GM12878 (cell line): ENCODE data around the gene BMP7. TPM values are rescaled to one million over a fixed set of nuclear protein-coding genes. Genes with fewer than 3 reads are reported as not detected.

Experiments used
- ATAC-seq: fragments of 200-7000 bp; cut with Tn5 transposase; 3 replicates; pipeline ENCODE4 v1.9.1; 2020; ENCODE audit warnings: mild to moderate bottlenecking, moderate library complexity
- BruUV-seq: library from RNA; stranded (reverse); fragments of 400-500 nt; replicated peaks from 2 replicates; lab custom pipeline; 2021; lab: Mats Ljungman, UMichigan
- CTCF ChIA-PET: fragments of 300-600 bp; sonication (Branson Sonifier 250); formaldehyde crosslinking; extraction: SDS; loops from one replicate; lab custom pipeline; 2021; ENCODE audit warnings: inconsistent platforms; lab: Yijun Ruan, JAX
- POLR2A ChIA-PET: fragments of 350-600 bp; formaldehyde crosslinking; extraction: SDS; loops from one replicate; lab custom pipeline; 2021; ENCODE audit warnings: inconsistent platforms; lab: Charles Lee
- RAD21 ChIA-PET: fragments of 300-600 bp; sonication (Branson Sonifier 250); formaldehyde crosslinking; loops from one replicate; lab custom pipeline; 2023; ENCODE audit warnings: antibody characterized with exemption; ENCODE audit not compliant: unreplicated experiment; lab: Charles Lee
- SMC1A ChIA-PET: fragments of 300-600 bp; sonication (Branson Sonifier 250); formaldehyde crosslinking; loops from one replicate; lab custom pipeline; 2023; ENCODE audit not compliant: unreplicated experiment, uncharacterized antibody; lab: Charles Lee
- DNase-seq: peaks from one replicate; pipeline ENCODE4 v3.0.0-alpha.2; 2011; ENCODE audit warnings: low read depth, low spot score
- FAIRE-seq: peaks from 3 replicates; lab custom pipeline; 2011; peaks lifted over from hg19 to GRCh38; lab: Jason Lieb, UNC
- H2AFZ ChIP-seq: 2 replicates; pipeline ENCODE4 v1.6.0; 2011; ENCODE audit warnings: low read depth, low read length, control low read depth; ENCODE audit not compliant: control insufficient read depth
- H3K27ac ChIP-seq: 2 replicates; pipeline ENCODE4 v1.5.1; 2011; ENCODE audit warnings: control low read depth; ENCODE audit not compliant: control insufficient read depth, insufficient read depth
- H3K27me3 ChIP-seq, 2 experiments: replicated peaks in 1 of 2; 2 replicates each; pipeline versions ENCODE4 v1.6.0 to v1.6.1; 2011; ENCODE audit warnings: low read length in 1 of 2; ENCODE audit not compliant: control insufficient read depth in 2 of 2, insufficient read depth in 2 of 2
- H3K36me3 ChIP-seq, 2 experiments: 2 replicates each; pipeline ENCODE4 v1.5.1; 2011; ENCODE audit warnings: low read length in 1 of 2; ENCODE audit not compliant: control insufficient read depth in 2 of 2, insufficient read depth in 2 of 2
- H3K4me1 ChIP-seq: 2 replicates; pipeline ENCODE4 v1.6.1; 2011; ENCODE audit warnings: mild to moderate bottlenecking, low read length, moderate library complexity, mixed read lengths; ENCODE audit not compliant: control insufficient read depth, insufficient read depth
- H3K4me2 ChIP-seq: 2 replicates; pipeline ENCODE4 v1.6.0; 2011; ENCODE audit warnings: control low read depth; ENCODE audit not compliant: control insufficient read depth, insufficient read depth
- H3K4me3 ChIP-seq: fragments of 200-600 bp; sonication (generic); 2 replicates; pipeline ENCODE4 v1.5.1; 2016
- H3K79me2 ChIP-seq: 2 replicates; pipeline ENCODE4 v1.6.0; 2011; ENCODE audit warnings: low read length; ENCODE audit not compliant: control insufficient read depth, insufficient read depth
- H3K9ac ChIP-seq: 2 replicates; pipeline ENCODE4 v1.8.0; 2011; ENCODE audit warnings: low read length, control low read depth, mixed read lengths; ENCODE audit not compliant: control insufficient read depth, insufficient read depth
- H3K9me3 ChIP-seq: replicated peaks from 3 replicates; pipeline ENCODE4 v1.5.1; 2011; ENCODE audit warnings: mild to moderate bottlenecking, low read length; ENCODE audit not compliant: control insufficient read depth, insufficient read depth
- H4K20me1 ChIP-seq: 2 replicates; pipeline ENCODE4 v1.6.0; 2011; ENCODE audit not compliant: control insufficient read depth, insufficient read depth
- CBX5 ChIP-seq: sonication (generic); IDR thresholded peaks from 2 replicates; pipeline ENCODE4 v1.6.1; 2016; ENCODE audit warnings: low read depth, moderate library complexity, mild to moderate bottlenecking, inconsistent platforms
- ETV6 ChIP-seq, 2 experiments: fragments of 450-650 bp in 1 of 2; IDR thresholded peaks in 1 of 2; conservative IDR thresholded peaks in 1 of 2; 2 replicates each; pipeline ENCODE4 v1.6.1; 2014; ENCODE audit warnings: antibody characterized with exemption in 1 of 2, borderline replicate concordance in 1 of 2, low read depth in 1 of 2, mild to moderate bottlenecking in 1 of 2, moderate library complexity in 1 of 2
- FOXM1 ChIP-seq: IDR thresholded peaks from 2 replicates; pipeline ENCODE4 v1.6.1; 2012; ENCODE audit warnings: low read depth, mild to moderate bottlenecking, inconsistent platforms, low read length, moderate library complexity
- HDAC2 ChIP-seq: fragments of 200-600 bp; sonication (generic); IDR thresholded peaks from 2 replicates; pipeline ENCODE4 v1.6.1; 2017
- IRF4 ChIP-seq: IDR thresholded peaks from 2 replicates; pipeline ENCODE4 v1.6.1; 2011; ENCODE audit warnings: low read depth, low read length
- IRF5 ChIP-seq: fragments of 450-650 bp; IDR thresholded peaks from 2 replicates; pipeline ENCODE4 v1.6.1; 2017; ENCODE audit warnings: borderline replicate concordance
- KLF5 ChIP-seq: fragments of 450-650 bp; IDR thresholded peaks from 2 replicates; pipeline ENCODE4 v1.6.1; 2014; ENCODE audit warnings: mild to moderate bottlenecking; ENCODE audit not compliant: partially characterized antibody
- LARP7 ChIP-seq: fragments of 450-650 bp; IDR thresholded peaks from 2 replicates; pipeline ENCODE4 v1.6.1; 2017; ENCODE audit warnings: mild to moderate bottlenecking
- MYB ChIP-seq: fragments of 150-350 bp; IDR thresholded peaks from 2 replicates; pipeline ENCODE4 v1.6.1; 2014; ENCODE audit warnings: mild to moderate bottlenecking, low read depth, low read length, borderline replicate concordance
- NFXL1 ChIP-seq: fragments of 450-650 bp; IDR thresholded peaks from 2 replicates; pipeline ENCODE4 v1.6.1; 2017; ENCODE audit warnings: antibody characterized with exemption, mild to moderate bottlenecking, borderline replicate concordance
- NRF1 ChIP-seq: conservative IDR thresholded peaks from 2 replicates; pipeline ENCODE4 v1.6.1; 2011; ENCODE audit warnings: mild to moderate bottlenecking, low read depth, low read length, improper control_type of control experiment
- RFX5 ChIP-seq: IDR thresholded peaks from 2 replicates; pipeline ENCODE4 v1.6.1; 2011; ENCODE audit warnings: low read depth, low read length, improper control_type of control experiment
- SMAD5 ChIP-seq: IDR thresholded peaks from 2 replicates; pipeline ENCODE4 v1.6.1; 2016; ENCODE audit warnings: antibody characterized with exemption, low read depth
- STAT3 ChIP-seq: IDR thresholded peaks from 2 replicates; pipeline ENCODE4 v1.6.1; 2011; ENCODE audit warnings: low read depth, low read length, improper control_type of control experiment
- SUPT20H ChIP-seq: IDR thresholded peaks from 2 replicates; pipeline ENCODE4 v1.6.1; 2011; ENCODE audit warnings: low read depth, mild to moderate bottlenecking, low read length, moderate library complexity, borderline replicate concordance; ENCODE audit not compliant: control insufficient read depth
- WGBS: methylation state at CpG from one replicate; pipeline ENCODE4 v1.1.6; 2016; ENCODE audit warnings: low lambda C conversion rate; ENCODE audit not compliant: insufficient replicate concordance, insufficient coverage; ENCODE audit errors: missing lambda C conversion rate; 5-methylcytosine and 5-hydroxymethylcytosine counted together
- in situ Hi-C: fragments of 300-500 bp; cut with MboI; formaldehyde crosslinking; loops from 9 replicates; pipeline ENCODE4 v1.14.3; 2018; ENCODE audit warnings: mixed read lengths
- intact Hi-C: fragments of 100-400 bp; cut with micrococcal nuclease; formaldehyde crosslinking; loops from one replicate; pipeline ENCODE4 v1.14.2; 2022; ENCODE audit not compliant: unreplicated experiment
- polyA plus RNA-seq, 11 experiments: library from polyadenylated mRNA; depleted of rRNA in 4 of 11; unstranded in 6 of 11; stranded (reverse) in 5 of 11; fragments of >200 nt; fragmentation: Nextera tagmentation in 4 of 11; fragmentation: Illumina TruSeq in 1 of 11; extraction: Ambion mirVana in 4 of 11; extraction: Trizol in 1 of 11; gene quantifications; 1 replicate in 1 of 11; 2 replicates in 10 of 11; pipeline versions ENCODE4 v1.2.1 to v1.2.3, GENCODE V29; 2011 to 2016; ENCODE audit warnings: inconsistent platforms in 2 of 11, missing spikeins in 2 of 11, low read depth in 1 of 11
- total RNA-seq, 4 experiments: library from RNA; depleted of rRNA in 3 of 4; stranded (reverse); fragments of >200 nt in 3 of 4; fragmentation: Illumina TruSeq in 1 of 4; extraction: Trizol in 1 of 4; gene quantifications; 2 replicates each; pipeline versions ENCODE4 v1.2.1 to v1.2.3, GENCODE V29; 2013 to 2021

Gene BMP7
- total and polyA plus RNA-seq, 10 of the 15 experiments (the other 5 are each of a cell fraction or from before 2014, with no cell fraction given): 0.18 to 0.51 (median 0.28) TPM; not detected in 7

GRCh38 chr20:57283860-57284259 is 17.4 kb upstream of the BMP7 start:
- no peak for ATAC-seq
- no peak overlapping the region for H2AFZ ChIP-seq
- TF ChIP-seq IRF4 (no peak), MYB (no peak), SMAD5 (no peak), LARP7 (no peak), NRF1 (no peak), KLF5 (no peak), CBX5 (no peak), SUPT20H (no peak), FOXM1 (no peak), RFX5 (no peak), HDAC2 (no peak), NFXL1 (no peak), IRF5 (no peak), STAT3 (no peak), ETV6 (conservative IDR thresholded peaks at IDR 0.05 in 1 of 2, IDR thresholded peaks at IDR 0.05 in 1 of 2; ENCODE audit: borderline replicate concordance in 1 of 2, low read depth in 1 of 2) (no peak)
- no peak overlapping the region for H3K4me2 ChIP-seq
- H4K20me1 ChIP-seq: no peaks in the 10 kb centered on the region; the same call in 1 of the 2 replicates
- H3K27me3 ChIP-seq: peaks cover 8 to 17% of the 10 kb centered on the region in 2 experiments; a peak in 3 of 4 replicates
- no TSS peak for BruUV-seq
- RAD21 ChIA-PET: no interaction called here
- no peak overlapping the region for H3K27ac ChIP-seq
- intact Hi-C loops: no loop called here
- no peak overlapping the region for H3K4me3 ChIP-seq
- H3K9me3 ChIP-seq: no peaks in the 10 kb centered on the region
- H3K9ac ChIP-seq: no peak overlapping the region
- SMC1A ChIA-PET: no interaction called here
- FAIRE-seq: no peak
- POLR2A ChIA-PET: no interaction called here
- in situ Hi-C loops: no loop called here
- H3K4me1 ChIP-seq: no peaks in the 10 kb centered on the region
- 19% methylated on average over 7 of the region's 7 CpGs for WGBS
- no peaks in the 10 kb centered on the region for H3K36me3 ChIP-seq
- CTCF ChIA-PET: interaction anchor here (1.6 kb wide), 1 partner anchor 63 kb away, joined by 4 read pairs; no protein-coding TSS in a partner anchor
- DNase-seq: no peak
- no peaks in the 10 kb centered on the region for H3K79me2 ChIP-seq
